Measurements from ENCODE around the gene ERBB4.

DNA sequence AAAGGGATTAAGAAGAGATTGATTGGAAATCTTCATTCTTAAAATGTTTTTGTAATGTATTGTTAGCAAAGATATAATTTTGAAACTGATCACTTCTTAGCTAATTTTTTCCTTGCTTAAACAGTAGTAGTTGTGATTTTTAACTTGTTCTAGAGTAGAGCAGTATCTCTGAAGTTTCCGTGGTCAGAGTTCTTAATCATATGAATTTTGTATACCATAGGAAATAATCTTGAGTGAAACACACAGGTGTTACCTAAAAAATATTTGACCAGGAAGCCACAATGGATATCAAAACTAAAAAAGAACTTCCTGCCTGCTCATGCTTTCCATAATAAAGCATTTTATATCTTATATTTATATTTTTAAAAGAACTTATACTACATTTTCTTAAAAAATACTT, 907.1 kb downstream of the ERBB4 start:
- TF ChIP-seq POLR2A (IDR thresholded peaks at IDR 0.05) = no peak
- TF ChIP-seq, protein P1, sequence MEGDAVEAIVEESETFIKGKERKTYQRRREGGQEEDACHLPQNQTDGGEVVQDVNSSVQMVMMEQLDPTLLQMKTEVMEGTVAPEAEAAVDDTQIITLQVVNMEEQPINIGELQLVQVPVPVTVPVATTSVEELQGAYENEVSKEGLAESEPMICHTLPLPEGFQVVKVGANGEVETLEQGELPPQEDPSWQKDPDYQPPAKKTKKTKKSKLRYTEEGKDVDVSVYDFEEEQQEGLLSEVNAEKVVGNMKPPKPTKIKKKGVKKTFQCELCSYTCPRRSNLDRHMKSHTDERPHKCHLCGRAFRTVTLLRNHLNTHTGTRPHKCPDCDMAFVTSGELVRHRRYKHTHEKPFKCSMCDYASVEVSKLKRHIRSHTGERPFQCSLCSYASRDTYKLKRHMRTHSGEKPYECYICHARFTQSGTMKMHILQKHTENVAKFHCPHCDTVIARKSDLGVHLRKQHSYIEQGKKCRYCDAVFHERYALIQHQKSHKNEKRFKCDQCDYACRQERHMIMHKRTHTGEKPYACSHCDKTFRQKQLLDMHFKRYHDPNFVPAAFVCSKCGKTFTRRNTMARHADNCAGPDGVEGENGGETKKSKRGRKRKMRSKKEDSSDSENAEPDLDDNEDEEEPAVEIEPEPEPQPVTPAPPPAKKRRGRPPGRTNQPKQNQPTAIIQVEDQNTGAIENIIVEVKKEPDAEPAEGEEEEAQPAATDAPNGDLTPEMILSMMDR (IDR thresholded peaks at IDR 0.05) = no peak
